Measurements from ENCODE around the gene C1orf115.
"Not testable (repeated sequence)": the region's sequence is repeated elsewhere in the genome, so short reads cannot be mapped to it uniquely, and the experiment has no call there.

The C1orf115 gene

GRCh38 chr1:220708936-220709801, 19.0 kb downstream of the C1orf115 start:
- Histone ChIP-seq H3K27ac (replicated peaks) (no peak overlapping the region), H3K4me3 (replicated peaks; ENCODE audit: insufficient read depth, low read length) (no peak overlapping the region), H3K27me3 (ENCODE audit: insufficient read depth, poor library complexity, severe bottlenecking) (no peaks in the 10 kb centered on the region)
- TF ChIP-seq GABPA (IDR thresholded peaks at IDR 0.05; ENCODE audit: low read depth) (no peak), CTCF (IDR thresholded peaks at IDR 0.05; ENCODE audit: insufficient read depth, low read length) (no peak), SPI1 (IDR thresholded peaks at IDR 0.05; ENCODE audit: borderline replicate concordance, low read depth) (no peak), POLR2AphosphoS5 (IDR thresholded peaks at IDR 0.05; ENCODE audit: low read depth) (no peak)
- no peak for DNase-seq (ENCODE audit: low read depth in 1 of 2, low spot score in 1 of 2)

GRCh38 chr1:220710333-220710732, 20.2 kb downstream of the C1orf115 start:
- Histone ChIP-seq H3K4me3 (replicated peaks; ENCODE audit: insufficient read depth, low read length) (no peak overlapping the region), H3K27ac (replicated peaks) (no peak overlapping the region), H3K27me3 (ENCODE audit: insufficient read depth, poor library complexity, severe bottlenecking) (no peaks in the 10 kb centered on the region)
- DNase-seq (ENCODE audit: low read depth in 1 of 2, low spot score in 1 of 2): no peak
- TF ChIP-seq CTCF (IDR thresholded peaks at IDR 0.05; ENCODE audit: insufficient read depth, low read length): no peak
- no peak for TF ChIP-seq GABPA (IDR thresholded peaks at IDR 0.05; ENCODE audit: low read depth)
- TF ChIP-seq POLR2AphosphoS5 (IDR thresholded peaks at IDR 0.05; ENCODE audit: low read depth): no peak
- no peak for TF ChIP-seq REST (IDR thresholded peaks at IDR 0.05; ENCODE audit: insufficient replicate concordance, low read depth)
- TF ChIP-seq SPI1 (IDR thresholded peaks at IDR 0.05; ENCODE audit: borderline replicate concordance, low read depth): peak; percentile 25; the same call in 1 of the 2 replicates

GRCh38 chr1:220711056-220711809, 21.1 kb downstream of the C1orf115 start:
- no peak for TF ChIP-seq POLR2AphosphoS5 (IDR thresholded peaks at IDR 0.05; ENCODE audit: low read depth)
- no peak for TF ChIP-seq REST (IDR thresholded peaks at IDR 0.05; ENCODE audit: insufficient replicate concordance, low read depth)
- peak; percentile 96 for TF ChIP-seq SPI1 (IDR thresholded peaks at IDR 0.05; ENCODE audit: borderline replicate concordance, low read depth)
- H3K4me3 ChIP-seq (replicated peaks; ENCODE audit: insufficient read depth, low read length): no peak overlapping the region

GRCh38 chr1:220715986-220716385, 25.8 kb downstream of the C1orf115 start:
- not testable (repeated sequence) for DNase-seq (ENCODE audit: low read depth in 1 of 2, low spot score in 1 of 2); H3K27ac ChIP-seq (replicated peaks); H3K4me3 ChIP-seq (replicated peaks; ENCODE audit: insufficient read depth, low read length); H3K27me3 ChIP-seq (ENCODE audit: insufficient read depth, poor library complexity, severe bottlenecking)

More at GRCh38 chr1:220711056-220711809, 21.1 kb downstream of the C1orf115 start:
- DNase-seq (ENCODE audit: low read depth in 1 of 2, low spot score in 1 of 2): peak in 1 of 2 experiments; percentile 63
- Histone ChIP-seq H3K27me3 (ENCODE audit: insufficient read depth, poor library complexity, severe bottlenecking) (no peaks in the 10 kb centered on the region), H3K27ac (replicated peaks) (no peak overlapping the region)
